Kidney (tissue), 14 donors: Measurements from ENCODE around the gene THSD4. TPM values are rescaled to one million over a fixed set of nuclear protein-coding genes. Genes with fewer than 3 reads are reported as not detected.

Source experiments
- DNase-seq, 5 donors: peaks; one replicate each; pipeline ENCODE4 v3.0.0-alpha.2; 2013 to 2020
- FAIRE-seq: peaks from 2 replicates; lab custom pipeline; 2012; peaks lifted over from hg19 to GRCh38; lab: Jason Lieb, UNC
- H3K27ac ChIP-seq, 2 donors: one replicate each; pipeline ENCODE4 v1.7.0; 2013; ENCODE audit warnings: low read depth in 2 of 2, low read length in 2 of 2, inconsistent platforms in 1 of 2
- H3K27me3 ChIP-seq: one replicate; pipeline ENCODE4 v1.7.1; 2013; ENCODE audit warnings: low read length, inconsistent platforms; ENCODE audit not compliant: control insufficient read depth, insufficient read depth
- H3K36me3 ChIP-seq, 3 donors: one replicate each; pipeline versions ENCODE4 v1.7.0 to v1.7.1; 2013; ENCODE audit warnings: low read length in 3 of 3, control low read depth in 1 of 3, inconsistent platforms in 1 of 3; ENCODE audit not compliant: insufficient read depth in 3 of 3, control insufficient read depth in 2 of 3
- H3K4me1 ChIP-seq, 3 donors: one replicate each; pipeline versions ENCODE4 v1.7.0 to v1.7.1; 2013; ENCODE audit warnings: low read length in 3 of 3, inconsistent platforms in 1 of 3, low read depth in 1 of 3; ENCODE audit not compliant: control insufficient read depth in 2 of 3, insufficient read depth in 2 of 3
- H3K4me3 ChIP-seq, 3 donors: one replicate each; pipeline versions ENCODE4 v1.7.0 to v1.8.1; 2013; ENCODE audit warnings: low read length in 3 of 3, control low read depth in 1 of 3, inconsistent platforms in 1 of 3
- H3K9ac ChIP-seq, 3 donors: one replicate each; pipeline versions ENCODE4 v1.7.0 to v1.7.1; 2013; ENCODE audit warnings: low read length in 3 of 3, control low read depth in 1 of 3, inconsistent platforms in 1 of 3
- H3K9me3 ChIP-seq, 3 donors: one replicate each; pipeline versions ENCODE4 v1.7.0 to v1.7.1; 2013; ENCODE audit warnings: low read length in 3 of 3, control low read depth in 1 of 3, inconsistent platforms in 1 of 3; ENCODE audit not compliant: control insufficient read depth in 2 of 3, insufficient read depth in 1 of 3
- intact Hi-C: fragments of 100-400 bp; cut with DNase I; formaldehyde crosslinking; loops from one replicate; pipeline ENCODE4 v1.11.1; 2022
- polyA plus RNA-seq: library from polyadenylated mRNA; stranded (reverse); fragments of 350-450 nt; fragmentation: Illumina TruSeq; extraction: RNeasy Lipid Tissue Mini Kit (QIAGEN cat#74804); gene quantifications from one replicate; pipeline ENCODE4 v1.2.3, GENCODE V29; 2014; ENCODE audit warnings: low read depth, low replicate concordance; ENCODE audit not compliant: insufficient read depth
- total RNA-seq: library from RNA; stranded (reverse); fragmentation: NEBNext Ultra II Directional; extraction: Animal tissue kit (Norgen Biotek cat#: 25700); gene quantifications from one replicate; pipeline ENCODE4 v1.2.1, GENCODE V29; 2021
- TF ChIP-seq, protein P1 (sequence below): IDR thresholded peaks from 3 replicates; pipeline ENCODE4 v1.5.1; 2012; ENCODE audit warnings: mild to moderate bottlenecking, moderate library complexity, borderline replicate concordance; ENCODE audit not compliant: insufficient read depth; ENCODE audit errors: extremely low read depth
- donor health status: control.
- donor health status: control.
- donor health status: control.
- donor health status: control.
- donor health status: control.
- donor health status: DM: yes; HTN: yes; CAD: no.
- donor health status: Normal renal cell carcinoma (clear cell type).

THSD4 gene
- total and polyA plus RNA-seq, 2 donors from 2014 or later: 9.4 to 36.3 TPM

DNA sequence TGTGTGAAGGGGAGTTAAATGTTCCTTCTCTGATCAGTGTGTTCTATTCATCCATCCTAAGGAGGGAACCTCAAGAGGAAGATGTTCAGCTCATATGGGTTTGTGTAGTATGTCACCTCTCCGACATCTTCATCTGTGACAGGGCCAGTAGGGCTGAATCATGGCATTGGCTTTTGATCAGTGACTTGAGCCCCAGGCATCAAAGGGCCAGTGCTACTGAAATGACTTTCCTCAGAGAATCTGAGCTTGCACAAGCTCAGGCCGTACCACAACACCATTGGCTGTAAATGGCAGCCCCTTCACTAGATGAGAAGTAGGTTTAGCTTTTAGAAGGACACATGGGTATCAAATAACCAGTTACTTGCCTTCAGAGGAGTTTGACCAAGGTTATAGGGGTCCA, 511.9 kb downstream of the THSD4 start:
- Histone ChIP-seq H3K4me1 (no peaks in the 10 kb centered on the region), H3K27ac (no peak overlapping the region), H3K9ac (no peak overlapping the region), H3K27me3 (no peaks in the 10 kb centered on the region), H3K4me3 (no peak overlapping the region), H3K36me3 (no peaks in the 10 kb centered on the region), H3K9me3 (no peaks in the 10 kb centered on the region)
- intact Hi-C loops: no loop called here
- TF ChIP-seq, protein P1, sequence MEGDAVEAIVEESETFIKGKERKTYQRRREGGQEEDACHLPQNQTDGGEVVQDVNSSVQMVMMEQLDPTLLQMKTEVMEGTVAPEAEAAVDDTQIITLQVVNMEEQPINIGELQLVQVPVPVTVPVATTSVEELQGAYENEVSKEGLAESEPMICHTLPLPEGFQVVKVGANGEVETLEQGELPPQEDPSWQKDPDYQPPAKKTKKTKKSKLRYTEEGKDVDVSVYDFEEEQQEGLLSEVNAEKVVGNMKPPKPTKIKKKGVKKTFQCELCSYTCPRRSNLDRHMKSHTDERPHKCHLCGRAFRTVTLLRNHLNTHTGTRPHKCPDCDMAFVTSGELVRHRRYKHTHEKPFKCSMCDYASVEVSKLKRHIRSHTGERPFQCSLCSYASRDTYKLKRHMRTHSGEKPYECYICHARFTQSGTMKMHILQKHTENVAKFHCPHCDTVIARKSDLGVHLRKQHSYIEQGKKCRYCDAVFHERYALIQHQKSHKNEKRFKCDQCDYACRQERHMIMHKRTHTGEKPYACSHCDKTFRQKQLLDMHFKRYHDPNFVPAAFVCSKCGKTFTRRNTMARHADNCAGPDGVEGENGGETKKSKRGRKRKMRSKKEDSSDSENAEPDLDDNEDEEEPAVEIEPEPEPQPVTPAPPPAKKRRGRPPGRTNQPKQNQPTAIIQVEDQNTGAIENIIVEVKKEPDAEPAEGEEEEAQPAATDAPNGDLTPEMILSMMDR: no peak
- DNase-seq (no peak), FAIRE-seq (no peak)

DNA sequence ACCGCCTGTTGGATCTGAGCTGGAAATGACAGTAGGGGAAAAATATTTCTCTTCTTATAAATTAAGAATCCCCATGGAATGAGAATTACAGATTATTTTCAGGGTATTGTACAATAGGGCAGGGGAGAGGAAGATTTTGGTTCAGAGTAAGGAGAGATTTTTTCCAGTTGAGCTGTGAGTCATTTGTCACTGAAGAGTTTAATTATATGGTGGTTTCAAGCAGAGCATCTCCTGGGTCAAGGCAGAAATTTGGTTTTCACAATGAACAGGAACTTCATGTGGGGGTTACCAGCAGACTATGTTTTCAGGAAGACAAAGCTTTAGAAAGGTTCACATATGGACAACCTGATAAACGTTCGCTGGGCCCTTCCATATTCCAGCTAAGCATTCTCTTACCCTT, 512.3 kb downstream of the THSD4 start:
- FAIRE-seq (no peak), DNase-seq (no peak)
- Histone ChIP-seq H3K9me3 (no peaks in the 10 kb centered on the region), H3K27ac (no peak overlapping the region), H3K27me3 (no peaks in the 10 kb centered on the region), H3K4me3 (no peak overlapping the region), H3K9ac (no peak overlapping the region), H3K4me1 (no peaks in the 10 kb centered on the region), H3K36me3 (no peaks in the 10 kb centered on the region)
- intact Hi-C loops: no loop called here
- TF ChIP-seq, protein P1: no peak

- Histone ChIP-seq H3K4me1 (no peaks in the 10 kb centered on the region), H3K27ac (no peak overlapping the region), H3K4me3 (no peak overlapping the region), H3K9me3 (no peaks in the 10 kb centered on the region), H3K27me3 (no peaks in the 10 kb centered on the region), H3K36me3 (no peaks in the 10 kb centered on the region), H3K9ac (no peak overlapping the region)
- DNase-seq: peak in 2 of 5 donors; percentile 26 to 36
- intact Hi-C loops: no loop called here
- TF ChIP-seq, protein P1: no peak
- FAIRE-seq: no peak
Measured at GRCh38 chr15:71628988-71629770, 513.9 kb downstream of the THSD4 start.
